Skeletal muscle cell (primary cell): ENCODE measurements around the gene PLD1.

ENCODE experiments used
- DNase-seq: peaks from one replicate; pipeline ENCODE4 v3.0.0-alpha.2; 2010; ENCODE audit warnings: low read depth
- H3K4me3 ChIP-seq: 2 replicates; pipeline ENCODE4 v1.5.1; 2011; ENCODE audit warnings: low read depth, mild to moderate bottlenecking, control low read depth, low read length, moderate library complexity

PLD1 gene

GRCh38 chr3:171783086-171783485 lies 27.2 kb downstream of the PLD1 start:
- H3K4me3 ChIP-seq: no peak overlapping the region
- no peak for DNase-seq

GRCh38 chr3:171782617-171783016 lies 27.7 kb downstream of the PLD1 start:
- no peak for DNase-seq
- H3K4me3 ChIP-seq: no peak overlapping the region

DNA sequence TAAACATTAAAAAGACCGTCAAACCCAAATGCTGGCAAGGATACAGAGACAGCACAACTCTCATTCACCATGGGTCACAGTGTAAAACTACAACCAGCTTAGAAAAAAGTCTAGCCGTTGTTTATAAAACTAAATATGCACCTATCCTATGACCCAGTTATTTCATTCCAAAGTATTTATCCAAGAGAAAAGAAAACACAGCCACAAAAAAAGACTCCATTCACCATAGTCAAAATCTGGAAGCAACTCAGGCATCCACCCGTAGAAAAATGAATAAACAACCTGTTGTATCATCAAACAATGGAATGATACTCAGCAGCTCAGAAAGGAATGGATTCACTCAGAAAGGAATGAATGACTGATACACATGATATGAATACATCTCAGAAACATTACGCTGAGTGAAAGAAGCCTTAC lies 28.6 kb downstream of the PLD1 start:
- DNase-seq: peak; percentile 54
- H3K4me3 ChIP-seq: no peak overlapping the region

GRCh38 chr3:171778493-171778892 lies 31.8 kb downstream of the PLD1 start:
- H3K4me3 ChIP-seq: no peak overlapping the region
- DNase-seq: no peak

DNA sequence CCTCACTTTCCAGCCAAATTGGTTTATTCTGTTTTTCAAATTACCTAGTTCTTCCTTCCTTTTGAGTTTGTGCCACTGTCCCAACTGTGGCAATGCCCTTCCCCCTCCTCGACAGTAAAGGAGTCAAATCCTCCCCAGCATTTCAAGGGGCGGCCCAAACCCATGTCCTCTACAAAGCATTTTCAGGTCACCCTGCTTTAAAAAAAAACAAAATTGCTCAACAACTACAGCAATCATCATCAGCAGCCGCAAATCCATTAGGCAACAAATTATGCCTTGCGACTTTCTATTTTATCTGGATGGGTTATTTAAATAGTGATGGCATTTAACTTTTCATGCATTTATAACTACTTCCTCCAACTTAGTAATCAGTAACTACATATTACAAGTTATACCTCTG lies 32.7 kb downstream of the PLD1 start:
- DNase-seq: no peak
- no peak overlapping the region for H3K4me3 ChIP-seq

DNA sequence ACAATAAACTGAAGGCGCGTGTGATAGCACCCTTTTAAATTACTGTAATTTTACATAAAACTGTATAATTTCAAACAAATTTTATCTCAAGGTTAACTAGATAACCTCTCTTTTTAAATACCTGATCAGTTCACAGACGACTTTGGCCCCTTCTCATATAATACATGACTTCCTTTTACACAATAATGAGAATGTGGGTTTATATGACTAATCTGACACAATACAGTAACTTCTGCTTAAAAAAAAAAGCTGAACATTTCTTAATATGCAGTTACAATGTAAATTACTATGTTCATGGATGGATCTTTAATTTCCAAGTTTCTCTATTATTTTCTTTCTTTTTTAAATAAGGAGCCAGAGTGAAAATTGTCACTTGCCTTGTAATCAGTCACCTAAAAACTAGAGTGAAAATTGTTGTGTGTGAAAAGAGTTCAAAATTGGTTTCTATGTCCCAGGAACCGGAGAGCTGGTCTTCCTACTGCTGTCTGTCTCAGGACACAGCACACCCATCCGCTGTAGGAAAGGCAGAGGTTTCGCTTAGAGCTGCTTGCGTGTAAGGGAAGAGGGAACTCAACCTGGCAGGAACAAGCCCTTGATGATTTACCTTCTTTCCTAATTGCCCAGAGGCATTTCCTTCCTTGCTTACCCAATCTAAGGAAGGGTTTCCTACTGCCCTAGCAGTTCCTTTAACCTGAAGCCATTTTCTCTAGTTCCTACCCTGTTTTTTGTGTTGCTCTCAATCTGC lies 33.3 kb downstream of the PLD1 start:
- DNase-seq: no peak
- H3K4me3 ChIP-seq: no peak overlapping the region

- DNase-seq: no peak
Observed at GRCh38 chr3:171776411-171776810, 33.9 kb downstream of the PLD1 start.

DNA sequence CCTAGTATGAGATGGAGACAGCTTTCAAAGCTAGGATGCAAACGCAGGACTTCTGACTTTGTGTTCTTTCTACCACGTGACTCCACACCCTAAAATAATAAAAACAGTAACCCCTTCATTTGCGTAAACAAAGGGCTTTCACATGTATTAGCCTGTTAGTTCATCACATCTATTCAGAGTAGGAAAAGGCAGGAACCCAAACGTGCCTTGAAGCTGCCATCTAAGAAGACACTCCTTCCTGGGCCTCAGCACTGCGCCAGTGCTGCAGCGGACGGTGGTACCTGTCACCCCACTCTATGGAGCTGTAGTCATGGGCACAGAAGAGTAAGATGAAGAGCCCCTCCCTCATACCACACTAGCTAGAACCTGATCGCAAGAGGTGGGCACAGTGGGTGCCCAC lies 34.3 kb downstream of the PLD1 start:
- H3K4me3 ChIP-seq: no peak overlapping the region
- DNase-seq: no peak

More at GRCh38 chr3:171776411-171776810, 33.9 kb downstream of the PLD1 start:
- H3K4me3 ChIP-seq: no peak overlapping the region

DNA sequence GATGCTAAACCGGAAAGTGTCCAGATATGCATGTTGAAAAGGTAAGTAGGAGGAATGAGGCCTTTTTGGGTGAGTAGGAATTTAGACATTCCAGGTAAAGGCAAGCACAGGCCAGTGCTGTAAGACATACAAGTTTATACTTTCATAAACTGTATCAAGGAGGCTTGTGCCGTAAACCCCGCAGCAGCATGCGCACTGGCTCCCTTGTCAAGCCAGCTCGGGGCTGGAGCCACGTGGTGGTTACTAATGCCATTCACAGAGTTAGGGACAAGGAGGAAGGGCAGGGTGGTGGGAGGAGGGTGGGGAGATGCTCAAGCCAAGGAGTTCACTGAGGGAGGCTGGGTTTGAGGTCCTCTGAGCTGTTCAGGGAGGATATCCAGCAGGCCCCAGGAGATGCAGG lies 35.8 kb downstream of the PLD1 start:
- H3K4me3 ChIP-seq: no peak overlapping the region
- no peak for DNase-seq

DNA sequence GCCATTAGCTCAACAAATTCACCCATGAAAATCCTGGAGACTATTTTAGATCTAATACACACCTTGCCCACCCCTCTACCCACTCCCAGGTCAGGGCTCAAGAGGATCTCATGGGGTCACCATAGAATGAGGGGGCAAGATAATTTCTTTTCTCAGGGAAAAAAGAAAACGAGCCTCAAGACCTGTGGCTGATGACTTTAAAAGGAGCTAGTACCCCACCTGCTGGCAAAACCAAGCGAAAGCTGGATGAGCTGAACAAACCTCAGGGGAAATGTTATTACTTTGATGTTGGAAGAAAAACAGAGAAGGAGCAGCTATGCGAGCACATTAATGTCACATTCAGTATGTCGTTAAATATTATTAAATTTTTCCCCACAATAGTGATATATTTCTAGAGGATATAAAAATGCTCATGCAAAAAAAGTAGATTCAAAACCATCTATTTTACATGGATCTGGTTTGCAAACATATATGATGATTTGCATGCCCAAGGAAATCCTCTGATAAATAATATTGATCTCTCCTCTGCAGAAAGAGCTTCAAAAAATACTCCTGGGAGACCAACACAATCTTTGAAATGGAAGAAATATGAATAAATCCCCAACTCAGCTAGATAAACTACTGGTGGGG lies 37.7 kb downstream of the PLD1 start:
- no peak overlapping the region for H3K4me3 ChIP-seq
- no peak for DNase-seq

DNA sequence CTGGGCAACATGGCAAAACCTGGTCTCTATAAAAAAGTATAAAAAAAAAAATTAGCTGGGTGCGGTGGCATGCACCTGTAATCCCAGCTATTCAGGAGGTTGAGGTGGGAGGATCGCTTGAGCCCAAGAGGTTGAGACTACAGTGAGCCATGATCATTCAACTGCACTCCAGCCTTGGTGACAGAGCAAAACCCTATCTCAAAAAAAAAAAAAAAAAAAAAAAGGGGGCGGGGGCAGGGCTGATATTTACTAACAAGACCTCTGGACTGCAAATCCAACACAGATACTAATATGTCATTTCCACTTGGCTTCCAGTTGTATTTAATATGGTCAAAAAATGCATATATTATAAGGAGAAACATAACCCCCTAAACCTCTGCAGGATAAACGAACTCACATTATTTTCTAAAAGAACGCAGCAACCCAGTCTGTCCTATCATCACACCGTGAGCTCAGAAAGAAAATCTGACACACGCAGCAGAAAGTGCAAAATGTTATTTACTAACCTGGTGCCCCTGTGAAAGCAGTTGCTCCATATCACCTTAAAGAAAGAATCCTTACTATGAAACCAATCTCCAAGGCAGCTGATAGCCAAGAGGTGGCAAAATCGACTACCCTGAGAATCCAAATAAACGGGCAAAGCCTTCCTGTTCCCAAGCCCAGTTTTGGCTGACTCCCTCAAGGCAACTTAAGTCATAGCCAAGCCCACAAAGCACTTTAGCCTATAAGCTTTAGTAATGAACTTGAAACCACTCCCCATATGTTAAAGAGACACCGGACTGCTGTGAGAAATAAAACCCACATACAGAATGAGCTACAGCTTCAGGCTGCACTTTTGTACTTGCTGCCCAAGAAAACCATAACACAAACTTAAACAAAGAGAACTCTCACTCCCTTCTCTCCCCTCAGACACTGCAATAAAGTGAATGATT lies 39.3 kb downstream of the PLD1 start:
- peak; percentile 74 for DNase-seq
- H3K4me3 ChIP-seq: peak overlapping the region; percentile 47

GRCh38 chr3:171769461-171769860 lies 40.8 kb downstream of the PLD1 start:
- DNase-seq: no peak
- no peak overlapping the region for H3K4me3 ChIP-seq

DNA sequence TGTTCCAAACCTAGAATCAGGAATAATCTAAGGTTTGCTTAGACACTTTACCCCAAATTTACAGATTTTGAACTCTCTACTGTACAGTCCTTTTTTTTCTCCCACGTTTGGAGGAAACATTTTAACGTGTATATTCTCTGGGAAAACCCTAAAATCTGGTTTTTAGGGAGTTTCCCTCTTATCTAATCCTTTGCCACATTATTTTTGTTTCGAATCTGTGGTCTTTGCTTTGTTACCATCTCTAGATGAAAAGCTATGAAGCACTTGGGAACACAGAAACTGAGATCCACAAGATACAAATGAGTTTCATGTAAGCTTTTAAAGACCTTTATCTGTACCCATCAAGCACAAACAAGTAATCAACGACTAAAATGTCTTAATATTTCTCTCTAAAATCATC lies 41.3 kb downstream of the PLD1 start:
- DNase-seq: no peak

GRCh38 chr3:171768281-171768900 lies 41.9 kb downstream of the PLD1 start:
- no peak overlapping the region for H3K4me3 ChIP-seq
- no peak for DNase-seq

More for the DNA sequence above, 41.3 kb downstream of the PLD1 start:
- no peak overlapping the region for H3K4me3 ChIP-seq

DNA sequence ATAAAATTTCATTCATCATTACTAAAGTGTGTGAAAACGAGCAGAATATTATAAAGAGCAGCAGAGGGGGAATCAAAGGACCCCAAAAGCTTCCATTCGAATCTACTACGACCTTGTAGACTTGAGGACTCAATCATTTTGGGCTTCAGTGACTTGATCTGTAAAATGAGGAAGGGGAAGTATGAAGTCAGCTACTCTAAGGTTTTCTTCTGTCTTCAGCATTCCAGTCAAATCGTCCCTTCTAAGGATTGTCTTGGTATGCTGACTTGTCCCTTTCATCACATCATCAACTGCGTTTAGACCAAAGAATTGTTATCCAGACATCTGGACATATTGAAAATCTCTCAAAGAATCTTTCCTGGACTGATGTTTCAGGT lies 44.8 kb downstream of the PLD1 start:
- DNase-seq: no peak
- no peak overlapping the region for H3K4me3 ChIP-seq

DNA sequence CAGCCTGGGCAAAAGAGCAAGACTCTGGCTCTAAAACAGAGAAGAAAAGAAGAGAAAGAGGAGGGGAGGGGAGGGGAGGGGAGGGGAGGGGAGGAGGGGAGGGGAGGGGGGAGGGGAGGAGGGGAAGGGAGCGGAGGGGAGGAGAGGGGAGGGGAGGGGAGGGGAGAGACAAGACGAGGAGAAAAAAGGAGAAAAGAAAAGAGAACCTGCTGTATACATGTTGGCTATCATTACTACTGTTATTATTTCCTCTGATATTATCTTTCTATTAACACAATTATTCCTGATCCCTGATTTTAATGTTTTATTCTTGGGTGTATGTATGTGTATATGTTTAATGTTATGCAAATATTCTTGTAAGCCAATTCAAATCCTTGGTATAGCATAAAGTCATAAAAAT lies 46.9 kb downstream of the PLD1 start:
- no peak overlapping the region for H3K4me3 ChIP-seq

DNA sequence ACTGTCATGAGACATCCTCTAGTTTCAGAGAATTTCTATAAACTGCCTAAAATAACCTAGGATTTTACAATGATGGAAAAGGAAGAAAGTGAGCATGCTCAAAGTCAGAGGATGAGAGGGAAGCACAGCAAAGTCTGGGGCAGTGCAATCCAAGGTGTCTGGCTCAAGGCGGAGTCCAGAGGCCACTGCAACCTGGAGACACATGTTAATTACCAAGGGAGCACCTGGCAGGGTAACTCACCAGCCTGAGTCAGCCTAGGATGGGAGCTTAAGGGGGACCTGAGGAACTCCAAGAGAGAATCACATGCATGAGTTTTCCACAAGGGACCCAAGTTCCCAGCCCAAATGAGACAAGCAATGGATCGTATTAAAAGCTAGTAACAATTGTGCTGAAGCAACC lies 49.8 kb downstream of the PLD1 start:
- DNase-seq: no peak
- no peak overlapping the region for H3K4me3 ChIP-seq

More for the DNA sequence above, 46.9 kb downstream of the PLD1 start:
- DNase-seq: no peak

GRCh38 chr3:171758109-171758508 lies 52.2 kb downstream of the PLD1 start:
- DNase-seq: no peak

GRCh38 chr3:171757361-171758034 lies 52.8 kb downstream of the PLD1 start:
- DNase-seq: no peak
- H3K4me3 ChIP-seq: no peak overlapping the region

More at GRCh38 chr3:171758109-171758508, 52.2 kb downstream of the PLD1 start:
- H3K4me3 ChIP-seq: no peak overlapping the region
